Astrocyte (in vitro differentiated cells and primary cell): ENCODE data around the gene TLR5. TPM values are rescaled to one million over a fixed set of nuclear protein-coding genes. Genes with fewer than 3 reads are reported as not detected.

Experiments
- DNase-seq: peaks from one replicate; pipeline ENCODE4 v3.0.0-alpha.2; 2010; ENCODE audit warnings: low read depth
- FAIRE-seq: peaks from 2 replicates; lab custom pipeline; 2011; peaks lifted over from hg19 to GRCh38; lab: Jason Lieb, UNC
- H2AFZ ChIP-seq: 2 replicates; pipeline ENCODE4 v1.6.0; 2012; ENCODE audit warnings: low read depth, low read length, inconsistent platforms
- H3K27ac ChIP-seq: 2 replicates; pipeline ENCODE4 v1.5.1; 2011; ENCODE audit warnings: low read depth, low read length, inconsistent platforms
- H3K27me3 ChIP-seq: 2 replicates; pipeline ENCODE4 v1.6.0; 2011; ENCODE audit warnings: low read length, inconsistent platforms; ENCODE audit not compliant: insufficient read depth
- H3K36me3 ChIP-seq: 2 replicates; pipeline ENCODE4 v1.5.1; 2011; ENCODE audit warnings: low read length, inconsistent platforms; ENCODE audit not compliant: insufficient read depth
- H3K4me1 ChIP-seq: 2 replicates; pipeline ENCODE4 v1.5.1; 2011; ENCODE audit warnings: low read length, inconsistent platforms; ENCODE audit not compliant: insufficient read depth
- H3K4me2 ChIP-seq: 2 replicates; pipeline ENCODE4 v1.6.0; 2012; ENCODE audit warnings: low read length, inconsistent platforms
- H3K4me3 ChIP-seq: 2 replicates; pipeline ENCODE4 v1.5.1; 2011; ENCODE audit warnings: low read depth, mild to moderate bottlenecking, low read length, inconsistent platforms; ENCODE audit not compliant: insufficient read depth
- H3K79me2 ChIP-seq: 2 replicates; pipeline ENCODE4 v1.6.0; 2012; ENCODE audit warnings: mild to moderate bottlenecking, low read length, inconsistent platforms; ENCODE audit not compliant: insufficient read depth
- H3K9ac ChIP-seq: 2 replicates; pipeline ENCODE4 v1.6.0; 2012; ENCODE audit warnings: mild to moderate bottlenecking, low read length, inconsistent platforms
- H3K9me3 ChIP-seq: 2 replicates; pipeline ENCODE4 v1.5.1; 2012; ENCODE audit warnings: low read depth, mild to moderate bottlenecking, low read length, inconsistent platforms; ENCODE audit not compliant: insufficient read depth
- H4K20me1 ChIP-seq: 2 replicates; pipeline ENCODE4 v1.6.0; 2012; ENCODE audit warnings: low read length, inconsistent platforms; ENCODE audit not compliant: insufficient read depth
- H3K27ac Mint-ChIP-seq: one replicate; pipeline ENCODE4 v1.8.0; 2021; ENCODE audit warnings: mild to moderate bottlenecking, mixed read lengths; ENCODE audit not compliant: unreplicated experiment
- H3K27me3 Mint-ChIP-seq: one replicate; pipeline ENCODE4 v1.8.0; 2021; ENCODE audit warnings: low read depth, mixed read lengths; ENCODE audit not compliant: unreplicated experiment
- H3K36me3 Mint-ChIP-seq: one replicate; pipeline ENCODE4 v1.8.0; 2021; ENCODE audit warnings: low read depth, mixed read lengths; ENCODE audit not compliant: unreplicated experiment
- H3K4me1 Mint-ChIP-seq: one replicate; pipeline ENCODE4 v1.8.0; 2021; ENCODE audit warnings: low read depth, mixed read lengths; ENCODE audit not compliant: unreplicated experiment
- H3K4me3 Mint-ChIP-seq: one replicate; pipeline ENCODE4 v1.8.0; 2021; ENCODE audit warnings: mild to moderate bottlenecking, moderate library complexity, mixed read lengths; ENCODE audit not compliant: unreplicated experiment
- H3K9me3 Mint-ChIP-seq: one replicate; pipeline ENCODE4 v1.8.0; 2021; ENCODE audit warnings: mild to moderate bottlenecking, mixed read lengths; ENCODE audit not compliant: unreplicated experiment
- EZH2 ChIP-seq: IDR thresholded peaks from 2 replicates; pipeline ENCODE4 v1.6.1; 2012; ENCODE audit warnings: mild to moderate bottlenecking, low read length, inconsistent platforms; ENCODE audit not compliant: insufficient read depth
- total RNA-seq: library from RNA; stranded (reverse); gene quantifications from 2 replicates; pipeline ENCODE4 v1.2.1, GENCODE V29; 2021
- TF ChIP-seq, protein P1 (sequence below): IDR thresholded peaks from 2 replicates; pipeline ENCODE4 v1.5.1; 2011; ENCODE audit warnings: low read depth, mild to moderate bottlenecking, inconsistent platforms, low read length, moderate library complexity; ENCODE audit not compliant: insufficient read depth

TLR5 gene
- total RNA-seq, 1 donor from 2014 or later: 1.1 TPM

DNA sequence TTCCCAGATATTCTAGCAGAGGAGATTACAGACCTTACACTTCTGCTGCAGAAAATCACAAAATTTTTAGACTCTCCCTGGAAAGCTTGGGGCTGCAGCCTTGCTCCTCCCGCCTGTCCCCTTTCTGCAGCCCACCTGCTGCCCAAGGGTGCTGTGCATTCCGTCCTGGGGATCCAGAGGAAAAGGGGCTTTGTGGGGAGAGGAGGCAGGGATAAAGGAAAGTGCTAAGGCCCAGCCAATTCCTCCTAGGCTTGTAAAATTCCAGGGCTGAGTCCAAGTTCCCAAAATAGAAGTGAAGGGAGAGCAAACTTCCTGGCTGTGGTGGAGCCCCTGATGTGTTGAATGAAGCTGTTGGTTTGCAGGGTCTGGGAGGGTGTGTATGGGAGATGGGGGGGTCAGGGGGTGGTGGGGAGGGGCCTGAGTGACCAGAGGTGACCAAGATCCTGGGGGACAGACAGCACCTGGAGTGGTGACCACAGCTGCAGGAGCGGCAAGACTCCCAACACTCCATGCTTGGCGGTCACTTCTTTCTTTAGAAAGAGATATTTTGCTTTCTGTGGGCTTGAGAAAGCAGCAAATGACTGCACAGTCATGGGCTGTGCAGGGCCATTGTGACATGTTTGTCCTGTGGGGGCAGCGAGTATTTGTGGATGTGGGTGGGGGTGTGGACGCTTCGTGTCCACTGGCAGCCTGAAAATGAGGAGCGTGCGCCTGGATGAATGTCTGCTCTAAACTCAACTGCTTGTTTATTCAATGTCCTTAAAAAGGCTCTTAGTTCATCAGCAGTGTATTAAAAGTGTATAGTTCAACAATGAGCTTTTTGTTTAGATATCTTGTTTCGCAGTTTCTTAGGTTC, 68.4 kb downstream of the TLR5 start:
- H3K4me1 Mint-ChIP-seq: peaks cover 21% of the 10 kb centered on the region

DNA sequence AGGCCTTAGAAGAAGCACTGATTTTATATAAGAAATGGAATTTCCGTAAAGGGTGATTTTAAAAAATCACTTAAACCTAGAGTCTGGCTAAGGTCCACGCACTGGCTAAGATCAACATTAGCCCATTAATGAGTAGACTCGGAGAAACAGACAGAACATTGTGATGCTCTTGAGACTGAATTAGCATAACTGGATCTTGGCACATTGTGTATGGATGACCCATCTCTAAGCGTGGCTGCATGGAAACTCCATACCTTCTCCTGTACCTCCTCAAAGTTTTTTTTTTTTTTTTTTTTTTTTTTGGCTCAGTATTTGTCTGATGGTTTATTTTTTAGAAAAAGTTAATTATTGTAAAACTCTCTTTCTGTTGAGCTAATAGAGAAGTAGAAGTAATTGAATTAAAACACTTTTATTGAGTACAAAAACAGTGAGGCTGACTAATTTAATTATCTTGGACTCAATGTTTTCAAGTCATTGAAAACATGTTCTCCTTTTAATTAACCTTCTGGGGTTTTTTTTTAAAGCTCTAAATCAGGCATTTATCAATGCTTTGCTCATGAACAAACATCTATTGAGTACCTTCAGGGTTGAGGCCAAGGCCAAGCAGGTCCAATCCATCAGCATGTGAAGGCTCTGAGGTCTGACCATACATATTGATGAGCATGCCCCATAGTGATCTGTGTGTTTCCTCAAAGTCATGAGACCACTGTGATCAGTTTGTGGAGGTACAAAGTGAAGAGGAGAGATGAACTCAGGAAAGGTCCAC, 74.0 kb downstream of the TLR5 start:
- Mint-ChIP-seq H3K27me3 (peaks cover 19% of the 10 kb centered on the region), H3K4me3 (no peak overlapping the region), H3K27ac (no peak overlapping the region), H3K36me3 (no peaks in the 10 kb centered on the region), H3K9me3 (no peaks in the 10 kb centered on the region), H3K4me1 (no peaks in the 10 kb centered on the region)
- Histone ChIP-seq H3K9me3 (peaks cover 5% of the 10 kb centered on the region), H3K27ac (no peak overlapping the region), H3K4me3 (no peak overlapping the region), H3K4me1 (no peaks in the 10 kb centered on the region), H3K4me2 (no peak overlapping the region), H2AFZ (no peak overlapping the region), H4K20me1 (no peaks in the 10 kb centered on the region), H3K9ac (no peak overlapping the region), H3K79me2 (no peaks in the 10 kb centered on the region), H3K27me3 (peaks cover 4% of the 10 kb centered on the region), H3K36me3 (no peaks in the 10 kb centered on the region)
- no peak for TF ChIP-seq EZH2
- TF ChIP-seq, protein P1, sequence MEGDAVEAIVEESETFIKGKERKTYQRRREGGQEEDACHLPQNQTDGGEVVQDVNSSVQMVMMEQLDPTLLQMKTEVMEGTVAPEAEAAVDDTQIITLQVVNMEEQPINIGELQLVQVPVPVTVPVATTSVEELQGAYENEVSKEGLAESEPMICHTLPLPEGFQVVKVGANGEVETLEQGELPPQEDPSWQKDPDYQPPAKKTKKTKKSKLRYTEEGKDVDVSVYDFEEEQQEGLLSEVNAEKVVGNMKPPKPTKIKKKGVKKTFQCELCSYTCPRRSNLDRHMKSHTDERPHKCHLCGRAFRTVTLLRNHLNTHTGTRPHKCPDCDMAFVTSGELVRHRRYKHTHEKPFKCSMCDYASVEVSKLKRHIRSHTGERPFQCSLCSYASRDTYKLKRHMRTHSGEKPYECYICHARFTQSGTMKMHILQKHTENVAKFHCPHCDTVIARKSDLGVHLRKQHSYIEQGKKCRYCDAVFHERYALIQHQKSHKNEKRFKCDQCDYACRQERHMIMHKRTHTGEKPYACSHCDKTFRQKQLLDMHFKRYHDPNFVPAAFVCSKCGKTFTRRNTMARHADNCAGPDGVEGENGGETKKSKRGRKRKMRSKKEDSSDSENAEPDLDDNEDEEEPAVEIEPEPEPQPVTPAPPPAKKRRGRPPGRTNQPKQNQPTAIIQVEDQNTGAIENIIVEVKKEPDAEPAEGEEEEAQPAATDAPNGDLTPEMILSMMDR: no peak
- DNase-seq: no peak
- no peak for FAIRE-seq

More for the DNA sequence above, 68.4 kb downstream of the TLR5 start:
- Histone ChIP-seq H3K4me1 (no peaks in the 10 kb centered on the region), H3K36me3 (no peaks in the 10 kb centered on the region), H3K27ac (no peak overlapping the region), H3K9me3 (peaks cover 5% of the 10 kb centered on the region), H3K4me2 (no peak overlapping the region), H3K9ac (no peak overlapping the region), H3K27me3 (peaks cover 12% of the 10 kb centered on the region), H2AFZ (no peak overlapping the region), H3K79me2 (no peaks in the 10 kb centered on the region), H3K4me3 (no peak overlapping the region), H4K20me1 (no peaks in the 10 kb centered on the region)
- no peaks in the 10 kb centered on the region for H3K36me3 Mint-ChIP-seq
- peaks cover 23% of the 10 kb centered on the region for H3K27me3 Mint-ChIP-seq
- H3K4me3 Mint-ChIP-seq: no peak overlapping the region
- DNase-seq (no peak), FAIRE-seq (no peak)
- TF ChIP-seq EZH2: no peak
- TF ChIP-seq, protein P1: no peak
- no peaks in the 10 kb centered on the region for H3K9me3 Mint-ChIP-seq
- H3K27ac Mint-ChIP-seq: no peak overlapping the region
